ENCODE measurements around the gene ANKS1B. TPM values are rescaled to one million over a fixed set of nuclear protein-coding genes. Genes with fewer than 3 reads are reported as not detected.
"Not testable (repeated sequence)": the region's sequence is repeated elsewhere in the genome, so short reads cannot be mapped to it uniquely, and the experiment has no call there.

The ANKS1B gene
- total RNA-seq, 1 donor from 2014 or later: 3.6 TPM

- no peak for ATAC-seq
Observed at GRCh38 chr12:98985156-98985555, 999.6 kb downstream of the ANKS1B start.

DNA sequence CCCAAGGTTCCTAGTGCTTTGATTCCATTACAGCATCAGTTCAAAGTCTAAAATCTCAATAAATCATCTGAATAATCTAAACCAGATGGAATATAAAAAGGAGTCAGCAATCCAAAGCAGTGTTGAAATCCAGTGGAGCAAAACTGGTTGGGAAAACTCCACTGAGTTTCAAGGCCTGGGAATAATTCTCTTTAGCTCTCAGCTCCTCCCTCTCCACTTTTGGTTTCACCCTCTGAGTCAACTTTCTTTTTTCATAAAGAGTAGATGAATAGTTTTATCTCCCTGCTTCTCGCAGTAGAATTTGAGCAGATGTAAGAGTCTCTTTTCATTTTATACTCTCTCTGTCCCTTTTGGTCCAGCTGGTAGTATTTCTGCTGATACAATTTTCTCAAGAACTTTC is 1001.1 kb downstream of the ANKS1B start:
- ATAC-seq: no peak
- no peak for DNase-seq (ENCODE audit: low spot score)

More at GRCh38 chr12:98985156-98985555, 999.6 kb downstream of the ANKS1B start:
- DNase-seq (ENCODE audit: low spot score): no peak

DNA sequence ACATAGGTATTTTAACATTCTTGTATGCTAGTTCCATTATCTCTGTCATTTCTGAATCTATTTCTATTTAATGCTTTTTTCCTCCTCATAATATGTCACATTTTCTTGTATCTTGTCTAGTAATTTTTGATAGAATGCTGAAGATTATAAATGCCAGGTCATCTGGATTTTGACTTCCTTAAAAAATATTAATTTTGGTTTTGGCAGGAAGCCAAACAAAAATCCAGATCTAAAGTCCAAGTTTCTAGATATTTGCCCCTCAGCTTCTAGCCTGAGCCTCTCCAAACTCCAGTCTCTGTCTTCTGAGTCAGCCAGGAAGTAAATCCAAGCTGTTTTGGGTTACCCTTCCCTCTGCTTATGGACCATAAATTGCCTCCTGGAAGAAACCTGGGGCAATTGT is 1004.2 kb downstream of the ANKS1B start:
- ATAC-seq (no peak), DNase-seq (ENCODE audit: low spot score) (no peak)

- no peak for DNase-seq (ENCODE audit: low spot score)
- no peak for ATAC-seq
Observed at GRCh38 chr12:98977186-98977585, 1007.5 kb downstream of the ANKS1B start.

GRCh38 chr12:98974767-98975381 is 1009.9 kb downstream of the ANKS1B start:
- DNase-seq (ENCODE audit: low spot score): no peak

GRCh38 chr12:98973395-98973794 is 1011.3 kb downstream of the ANKS1B start:
- DNase-seq (ENCODE audit: low spot score): no peak
- no peak for ATAC-seq

More at GRCh38 chr12:98974767-98975381, 1009.9 kb downstream of the ANKS1B start:
- no peak for ATAC-seq

- no peak for DNase-seq (ENCODE audit: low spot score)
- ATAC-seq: no peak
Observed at GRCh38 chr12:98970950-98971349, 1013.8 kb downstream of the ANKS1B start.

DNA sequence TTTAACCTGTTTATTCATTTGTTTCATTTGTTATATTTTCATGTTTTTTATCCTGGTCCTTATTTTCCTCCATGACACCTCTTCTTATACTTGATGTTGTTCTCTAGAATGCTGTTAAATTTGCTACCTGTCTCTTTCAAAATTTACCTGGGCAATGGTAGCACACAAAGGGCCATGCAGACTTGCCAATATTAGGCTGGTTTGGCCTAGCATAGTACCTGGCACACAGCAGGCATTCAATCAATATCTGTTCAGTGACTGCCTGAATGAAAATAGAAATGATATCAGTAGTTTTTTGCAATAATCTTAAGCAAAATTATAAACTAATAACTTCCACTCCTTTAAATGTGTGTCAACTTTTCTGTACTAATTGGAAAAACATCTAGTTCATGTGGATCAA is 1014.5 kb downstream of the ANKS1B start:
- peak; percentile 41 for ATAC-seq
- no peak for DNase-seq (ENCODE audit: low spot score)

- ATAC-seq: no peak
- DNase-seq (ENCODE audit: low spot score): no peak
Observed at GRCh38 chr12:98968896-98969295, 1015.8 kb downstream of the ANKS1B start.

- ATAC-seq; DNase-seq (ENCODE audit: low spot score): not testable (repeated sequence)
Observed at GRCh38 chr12:98957135-98957534, 1027.6 kb downstream of the ANKS1B start.

DNA sequence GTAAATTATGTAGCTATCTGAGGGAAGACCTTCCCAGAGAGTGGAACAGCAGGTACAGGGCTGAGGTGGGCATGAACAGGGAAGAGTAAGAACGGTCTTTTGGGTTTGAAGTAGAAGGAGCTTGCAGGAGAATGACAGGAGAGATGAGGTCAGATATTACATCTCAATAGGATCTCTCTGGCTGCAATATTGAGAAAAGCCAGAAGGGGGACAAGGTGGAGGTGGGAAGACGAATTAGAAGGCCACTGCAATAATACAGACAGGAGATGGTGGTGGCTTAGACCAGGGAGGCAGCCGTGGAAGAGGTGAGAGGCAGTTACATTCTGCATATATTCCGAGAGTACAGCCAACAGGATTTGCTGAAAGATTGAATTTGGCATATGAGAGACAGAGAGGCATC is 1029.5 kb downstream of the ANKS1B start:
- ATAC-seq (peak; percentile 55), DNase-seq (ENCODE audit: low spot score) (no peak)

- DNase-seq (ENCODE audit: low spot score) (no peak), ATAC-seq (no peak)
Observed at GRCh38 chr12:98954506-98954905, 1030.2 kb downstream of the ANKS1B start.

GRCh38 chr12:98951406-98951805 is 1033.3 kb downstream of the ANKS1B start:
- ATAC-seq (no peak), DNase-seq (ENCODE audit: low spot score) (no peak)

DNA sequence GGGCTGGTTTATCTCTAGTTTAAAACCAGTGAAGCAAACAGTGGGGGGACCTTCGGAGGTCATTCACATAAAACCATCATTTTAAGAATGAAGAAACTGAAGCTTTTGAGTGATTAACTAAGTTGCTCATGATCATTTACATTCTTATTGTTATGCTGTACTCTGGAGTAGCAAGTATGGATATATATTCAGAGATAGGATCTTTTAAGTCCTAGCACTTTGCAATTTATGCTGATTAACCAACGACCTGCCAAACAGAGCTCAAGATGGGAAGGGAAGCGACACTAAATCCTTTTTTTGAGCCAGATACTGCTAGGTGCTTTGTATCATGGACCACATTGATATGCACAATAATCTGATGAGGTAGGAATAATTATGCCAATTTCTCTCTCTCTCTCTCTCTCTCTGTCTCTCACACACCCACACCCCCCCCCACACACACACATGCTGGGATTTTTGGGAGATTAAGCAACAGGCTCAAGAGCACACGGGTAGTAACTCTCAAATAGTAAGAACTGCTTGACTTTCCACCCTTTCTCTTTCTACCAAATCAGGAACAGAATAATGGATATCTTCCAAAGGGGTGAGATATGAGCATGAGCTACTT is 1036.3 kb downstream of the ANKS1B start:
- DNase-seq (ENCODE audit: low spot score): no peak
- no peak for ATAC-seq

- DNase-seq (ENCODE audit: low spot score): no peak
- no peak for ATAC-seq
Observed at GRCh38 chr12:98945864-98946263, 1038.9 kb downstream of the ANKS1B start.

- ATAC-seq: peak; percentile 26
- no peak for DNase-seq (ENCODE audit: low spot score)
Observed at GRCh38 chr12:98939926-98940325, 1044.8 kb downstream of the ANKS1B start.

GRCh38 chr12:98939350-98939749 is 1045.4 kb downstream of the ANKS1B start:
- DNase-seq (ENCODE audit: low spot score): no peak
- ATAC-seq: peak; percentile 47

- DNase-seq (ENCODE audit: low spot score): no peak
- ATAC-seq: no peak
Observed at GRCh38 chr12:98935847-98936246, 1048.9 kb downstream of the ANKS1B start.

DNA sequence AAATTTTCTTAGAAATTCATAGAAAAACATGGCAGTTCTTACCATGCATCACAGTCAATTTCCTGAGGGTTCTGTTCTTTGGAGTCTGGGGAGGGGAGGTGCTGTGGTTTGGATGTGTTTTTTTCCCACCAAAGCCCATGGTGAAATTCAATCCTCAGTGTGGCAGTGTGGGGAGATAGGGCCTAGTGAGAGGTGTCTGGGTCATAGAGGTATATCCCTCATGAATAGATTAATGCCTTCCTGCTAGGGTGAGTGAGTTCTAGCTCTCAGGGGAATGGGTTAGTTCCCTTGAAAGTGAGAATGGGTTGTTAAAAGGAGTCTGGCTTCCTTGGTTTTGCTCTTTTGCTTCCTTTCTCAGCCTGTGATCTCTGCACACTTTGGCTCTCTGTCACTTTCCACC is 1061.9 kb downstream of the ANKS1B start:
- ATAC-seq (no peak), DNase-seq (ENCODE audit: low spot score) (no peak)

DNA sequence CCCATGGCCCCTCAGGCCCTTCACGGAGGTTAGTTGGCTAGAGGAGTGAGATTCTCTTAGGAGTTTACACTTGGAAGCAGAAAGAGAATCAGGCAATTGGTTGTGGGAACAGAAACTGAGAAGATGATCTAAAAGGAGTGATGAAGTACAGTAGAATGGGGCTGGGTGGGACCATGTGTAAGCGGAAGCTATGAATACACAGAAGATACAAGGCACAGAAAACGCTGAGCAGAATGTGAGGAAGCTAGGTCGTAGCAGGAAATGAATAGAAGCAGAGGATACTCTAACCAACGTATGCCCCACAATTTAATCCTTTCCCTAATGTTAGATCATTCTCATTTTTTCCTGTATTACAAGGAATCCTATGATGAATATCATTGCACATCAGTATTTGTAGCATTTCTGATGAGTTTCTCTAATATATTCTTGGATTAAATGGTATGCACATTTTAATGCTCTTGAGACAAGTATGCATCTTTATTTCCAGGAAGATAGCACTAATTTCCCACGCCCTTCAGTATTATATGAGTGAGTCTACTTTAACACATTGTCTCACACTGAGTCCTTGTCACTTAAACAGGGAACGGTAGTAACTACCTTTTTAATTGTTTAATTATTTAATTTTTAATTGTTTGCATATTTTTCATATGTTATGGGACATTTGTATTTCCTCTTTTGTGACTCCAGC is 1066.4 kb downstream of the ANKS1B start:
- ATAC-seq (no peak), DNase-seq (ENCODE audit: low spot score) (no peak)

DNA sequence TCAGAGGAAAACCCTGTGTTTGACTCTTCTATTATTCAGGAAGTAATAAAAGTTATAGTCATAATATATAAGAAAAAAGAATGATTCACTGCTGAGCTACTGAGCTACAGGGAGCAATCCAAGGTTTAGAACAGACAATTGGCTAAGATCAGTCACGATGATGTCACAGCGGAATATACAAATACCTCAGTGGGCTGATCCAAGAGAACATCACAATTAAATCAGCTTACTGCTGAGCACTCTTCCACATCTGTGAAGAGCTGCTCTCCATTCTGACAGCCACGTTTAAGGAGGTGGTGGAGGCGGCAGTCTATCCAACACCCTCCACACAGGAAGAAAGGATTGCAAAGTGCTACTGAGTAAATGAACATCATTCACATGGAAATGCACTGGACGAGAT is 1068.6 kb downstream of the ANKS1B start:
- ATAC-seq (no peak), DNase-seq (ENCODE audit: low spot score) (no peak)

DNA sequence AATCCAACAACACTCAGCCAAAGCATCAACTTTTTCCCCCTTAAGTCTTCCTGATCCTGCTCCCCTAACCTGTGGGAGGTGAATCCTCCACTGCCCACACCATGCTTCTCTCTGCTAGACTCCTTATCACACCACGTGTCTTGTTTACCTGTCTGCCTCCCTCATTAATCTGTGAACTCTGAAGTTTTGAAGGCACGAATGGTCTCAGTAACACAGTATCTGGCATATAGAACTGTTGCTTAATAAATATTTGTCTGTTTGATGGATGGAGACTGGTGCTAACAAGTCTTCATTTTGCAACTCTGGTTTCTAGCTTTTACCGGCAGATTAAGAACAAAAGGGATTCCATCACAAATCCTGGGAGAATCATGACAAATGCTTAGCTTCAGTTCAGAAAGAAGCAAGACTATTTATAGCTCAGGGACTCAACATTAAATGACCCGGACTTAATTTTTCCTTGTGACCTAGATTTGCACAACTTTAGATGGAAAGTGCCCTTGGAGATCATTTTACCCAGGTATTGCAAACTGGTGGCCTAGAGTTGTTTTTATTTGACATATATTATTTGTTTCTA is 1072.2 kb downstream of the ANKS1B start:
- no peak for ATAC-seq
- DNase-seq (ENCODE audit: low spot score): no peak

Measured in left lobe of liver (tissue), 2 donors.